DOHH2 (cell line): ENCODE results near the gene ALX4.

Experiments
- H3F3A ChIP-seq: fragments of 200-600 bp; sonication (generic), shearing (Covaris generic); 2 replicates; pipeline ENCODE4 v1.6.0; 2016; ENCODE audit warnings: antibody characterized with exemption, mild to moderate bottlenecking; ENCODE audit not compliant: control insufficient read depth, insufficient read depth
- H3K27ac ChIP-seq: fragments of 200-600 bp; sonication (generic); 2 replicates; pipeline ENCODE4 v1.5.1; 2014; ENCODE audit warnings: low read depth, mild to moderate bottlenecking, low read length, moderate library complexity
- H3K27me3 ChIP-seq: fragments of 200-600 bp; sonication (generic); 2 replicates; pipeline ENCODE4 v1.6.1; 2014; ENCODE audit warnings: mild to moderate bottlenecking, low read length, mixed read lengths; ENCODE audit not compliant: control insufficient read depth
- H3K36me3 ChIP-seq: fragments of 200-600 bp; sonication (generic); 2 replicates; pipeline ENCODE4 v1.6.1; 2014; ENCODE audit warnings: mild to moderate bottlenecking, low read length, moderate library complexity, mixed read lengths; ENCODE audit not compliant: control insufficient read depth
- H3K4me1 ChIP-seq: fragments of 200-600 bp; sonication (generic); 2 replicates; pipeline ENCODE4 v1.6.1; 2014; ENCODE audit warnings: mild to moderate bottlenecking, low read length, mixed read lengths; ENCODE audit not compliant: control insufficient read depth
- H3K4me2 ChIP-seq: fragments of 200-600 bp; sonication (generic); 2 replicates; pipeline ENCODE4 v1.6.0; 2014; ENCODE audit warnings: mild to moderate bottlenecking, low read length, moderate library complexity
- H3K4me3 ChIP-seq: fragments of 200-600 bp; sonication (generic); 2 replicates; pipeline ENCODE4 v1.5.1; 2014; ENCODE audit warnings: mild to moderate bottlenecking, low read length, mixed read lengths
- H3K79me2 ChIP-seq: fragments of 200-600 bp; sonication (generic); 2 replicates; pipeline ENCODE4 v1.6.1; 2014; ENCODE audit warnings: mild to moderate bottlenecking, low read length, mixed read lengths; ENCODE audit not compliant: control insufficient read depth
- H3K9me2 ChIP-seq: fragments of 200-600 bp; sonication (generic); replicated peaks from 2 replicates; pipeline ENCODE4 v1.6.1; 2014; ENCODE audit warnings: mild to moderate bottlenecking, low read length, mixed read lengths; ENCODE audit not compliant: control insufficient read depth
- H3K9me3 ChIP-seq: fragments of 200-600 bp; sonication (generic); 2 replicates; pipeline ENCODE4 v1.6.1; 2014; ENCODE audit warnings: antibody characterized with exemption, low read length, mixed read lengths; ENCODE audit not compliant: control insufficient read depth, insufficient read depth
- H4K20me1 ChIP-seq: fragments of 200-600 bp; sonication (generic); 2 replicates; pipeline ENCODE4 v1.6.0; 2014; ENCODE audit warnings: low read depth, mild to moderate bottlenecking, antibody characterized with exemption, low read length, moderate library complexity; ENCODE audit not compliant: control insufficient read depth, insufficient read depth
- CTCF ChIP-seq: fragments of 200-600 bp; sonication (generic); IDR thresholded peaks from one replicate; pipeline ENCODE4 v1.5.1; 2014; ENCODE audit warnings: antibody characterized with exemption, mild to moderate bottlenecking, low read depth, low read length; ENCODE audit not compliant: poor library complexity, severe bottlenecking
- EZH2phosphoT487 ChIP-seq: fragments of 200-600 bp; sonication (generic); IDR thresholded peaks from 2 replicates; pipeline ENCODE4 v1.6.1; 2017; ENCODE audit warnings: borderline replicate concordance, mild to moderate bottlenecking, antibody characterized with exemption, low read length, moderate library complexity, mixed read lengths

The ALX4 gene

GRCh38 chr11:44351006-44351660 lies 41.2 kb upstream of the ALX4 start:
- Histone ChIP-seq H3K4me3 (peak overlapping the region; percentile 35; the same call in 1 of the 2 replicates), H3K4me2 (peak overlapping the region; percentile 51), H3K9me3 (no peaks in the 10 kb centered on the region), H3K4me1 (peaks cover 12% of the 10 kb centered on the region), H3K27ac (no peak overlapping the region), H4K20me1 (0 out of 2 replicates have a peak, but pooled peaks cover 2% of the 10 kb centered on the region), H3K79me2 (no peaks in the 10 kb centered on the region), H3K9me2 (no peaks in the 10 kb centered on the region), H3F3A (no peaks in the 10 kb centered on the region), H3K36me3 (no peaks in the 10 kb centered on the region), H3K27me3 (0 out of 2 replicates have a peak, but pooled peaks cover 2% of the 10 kb centered on the region)
- TF ChIP-seq CTCF (no peak), EZH2phosphoT487 (no peak)

DNA sequence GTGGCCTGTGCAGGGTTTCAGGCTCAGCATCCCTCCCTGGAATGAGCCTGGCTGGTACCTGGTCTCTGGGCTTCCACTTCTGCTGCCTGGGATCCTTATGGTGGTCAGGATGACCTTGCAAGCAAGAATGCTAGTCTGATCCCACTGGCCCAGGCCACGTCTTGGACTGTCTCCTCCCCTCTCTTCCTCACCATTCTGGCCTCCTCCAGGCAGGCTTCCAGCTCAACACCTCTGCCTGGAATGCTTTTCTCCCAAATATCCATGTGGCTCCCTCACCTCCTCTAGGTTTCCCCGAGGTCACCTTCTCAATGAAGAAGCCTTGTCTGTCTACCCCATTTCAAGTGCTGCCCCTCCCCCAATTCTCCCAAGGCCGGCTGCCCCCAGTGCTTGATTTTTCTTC lies 39.4 kb upstream of the ALX4 start:
- Histone ChIP-seq H3K9me2 (no peaks in the 10 kb centered on the region), H4K20me1 (0 out of 2 replicates have a peak, but pooled peaks cover 2% of the 10 kb centered on the region), H3K4me3 (no peak overlapping the region), H3K4me2 (no peak overlapping the region), H3K27ac (no peak overlapping the region), H3F3A (no peaks in the 10 kb centered on the region), H3K79me2 (no peaks in the 10 kb centered on the region), H3K36me3 (no peaks in the 10 kb centered on the region), H3K27me3 (0 out of 2 replicates have a peak, but pooled peaks cover 2% of the 10 kb centered on the region), H3K4me1 (peaks cover 12% of the 10 kb centered on the region), H3K9me3 (no peaks in the 10 kb centered on the region)
- TF ChIP-seq EZH2phosphoT487 (no peak), CTCF (no peak)

GRCh38 chr11:44348721-44349120 lies 38.8 kb upstream of the ALX4 start:
- Histone ChIP-seq H3K4me2 (no peak overlapping the region), H3K36me3 (no peaks in the 10 kb centered on the region), H3K9me3 (no peaks in the 10 kb centered on the region), H4K20me1 (0 out of 2 replicates have a peak, but pooled peaks cover 2% of the 10 kb centered on the region), H3K27ac (no peak overlapping the region), H3K79me2 (no peaks in the 10 kb centered on the region), H3K27me3 (0 out of 2 replicates have a peak, but pooled peaks cover 2% of the 10 kb centered on the region), H3K9me2 (no peaks in the 10 kb centered on the region), H3K4me1 (peaks cover 12% of the 10 kb centered on the region), H3F3A (no peaks in the 10 kb centered on the region), H3K4me3 (no peak overlapping the region)
- TF ChIP-seq CTCF, result no peak
- no peak for TF ChIP-seq EZH2phosphoT487
